Measurements from ENCODE around the gene KCNH5.

KCNH5 gene

GRCh38 chr14:62916551-62916950 lies 128.7 kb downstream of the KCNH5 start:
- Histone ChIP-seq H4K91ac (ENCODE audit: low read depth, low read length) (no peak overlapping the region), H3K23ac (ENCODE audit: low read length) (no peak overlapping the region), H3K14ac (ENCODE audit: low read length) (no peak overlapping the region), H3K4me2 (ENCODE audit: low read length) (no peak overlapping the region), H3K9ac (ENCODE audit: low read length) (no peak overlapping the region), H2BK5ac (ENCODE audit: low read depth, low read length, poor library complexity) (no peak overlapping the region), H3K9me3 (ENCODE audit: insufficient read depth, low read depth, low read length) (no peaks in the 10 kb centered on the region), H3K4me1 (ENCODE audit: control insufficient read depth in 1 of 2, insufficient read depth in 2 of 2, low read length in 2 of 2) (peaks cover 0 to 3% of the 10 kb centered on the region in 2 experiments), H3K36me3 (ENCODE audit: control insufficient read depth in 1 of 2, insufficient read depth in 2 of 2, low read length in 2 of 2) (no peaks in the 10 kb centered on the region), H3K4me3 (ENCODE audit: low read depth, low read length) (no peak overlapping the region), H3K18ac (ENCODE audit: low read length) (no peak overlapping the region), H2BK12ac (ENCODE audit: low read length) (no peak overlapping the region), H3K79me2 (ENCODE audit: control insufficient read depth, insufficient read depth, low read length, poor library complexity) (no peaks in the 10 kb centered on the region), H3K4ac (ENCODE audit: low read depth, low read length) (no peak overlapping the region), H4K8ac (ENCODE audit: low read depth, low read length) (no peak overlapping the region), H2AFZ (ENCODE audit: insufficient read depth, low read length, poor library complexity) (no peak overlapping the region), H3K27ac (ENCODE audit: low read depth, low read length) (no peak overlapping the region), H3K79me1 (ENCODE audit: low read length) (no peaks in the 10 kb centered on the region), H4K12ac (ENCODE audit: low read depth, low read length) (no peak overlapping the region), H2AK5ac (ENCODE audit: low read length) (no peak overlapping the region), H3K27me3 (ENCODE audit: insufficient read depth, low read length) (no peaks in the 10 kb centered on the region), H2BK120ac (ENCODE audit: insufficient read depth, low read length, poor library complexity) (no peak overlapping the region)
- DNase-seq = no peak
- no CpG with 5 or more reads among the region's 4 CpGs for WGBS (ENCODE audit: extremely low coverage, insufficient coverage, insufficient read length)

GRCh38 chr14:62914873-62915272 lies 130.4 kb downstream of the KCNH5 start:
- peaks cover 0 to 3% of the 10 kb centered on the region in 2 experiments for H3K4me1 ChIP-seq (ENCODE audit: control insufficient read depth in 1 of 2, insufficient read depth in 2 of 2, low read length in 2 of 2)
- no peak overlapping the region for H3K9ac ChIP-seq (ENCODE audit: low read length)
- no peaks in the 10 kb centered on the region for H3K36me3 ChIP-seq (ENCODE audit: control insufficient read depth in 1 of 2, insufficient read depth in 2 of 2, low read length in 2 of 2)
- no peak overlapping the region for H3K4me2 ChIP-seq (ENCODE audit: low read length)
- H4K12ac ChIP-seq (ENCODE audit: low read depth, low read length) = no peak overlapping the region
- no peak overlapping the region for H2AFZ ChIP-seq (ENCODE audit: insufficient read depth, low read length, poor library complexity)
- H4K91ac ChIP-seq (ENCODE audit: low read depth, low read length) = no peak overlapping the region
- no CpG with 5 or more reads among the region's 3 CpGs for WGBS (ENCODE audit: extremely low coverage, insufficient coverage, insufficient read length)
- no peak overlapping the region for H2AK5ac ChIP-seq (ENCODE audit: low read length)
- H3K14ac ChIP-seq (ENCODE audit: low read length) = no peak overlapping the region
- no peaks in the 10 kb centered on the region for H3K79me2 ChIP-seq (ENCODE audit: control insufficient read depth, insufficient read depth, low read length, poor library complexity)
- no peak overlapping the region for H4K8ac ChIP-seq (ENCODE audit: low read depth, low read length)
- H3K4ac ChIP-seq (ENCODE audit: low read depth, low read length) = no peak overlapping the region
- no peak overlapping the region for H3K23ac ChIP-seq (ENCODE audit: low read length)
- H2BK12ac ChIP-seq (ENCODE audit: low read length) = no peak overlapping the region
- no peak overlapping the region for H3K18ac ChIP-seq (ENCODE audit: low read length)
- H3K27me3 ChIP-seq (ENCODE audit: insufficient read depth, low read length) = no peaks in the 10 kb centered on the region
- no peak overlapping the region for H2BK5ac ChIP-seq (ENCODE audit: low read depth, low read length, poor library complexity)
- H3K4me3 ChIP-seq (ENCODE audit: low read depth, low read length) = no peak overlapping the region
- H3K27ac ChIP-seq (ENCODE audit: low read depth, low read length) = no peak overlapping the region
- no peak overlapping the region for H2BK120ac ChIP-seq (ENCODE audit: insufficient read depth, low read length, poor library complexity)
- DNase-seq = no peak
- no peaks in the 10 kb centered on the region for H3K9me3 ChIP-seq (ENCODE audit: insufficient read depth, low read depth, low read length)
- no peaks in the 10 kb centered on the region for H3K79me1 ChIP-seq (ENCODE audit: low read length)

DNA sequence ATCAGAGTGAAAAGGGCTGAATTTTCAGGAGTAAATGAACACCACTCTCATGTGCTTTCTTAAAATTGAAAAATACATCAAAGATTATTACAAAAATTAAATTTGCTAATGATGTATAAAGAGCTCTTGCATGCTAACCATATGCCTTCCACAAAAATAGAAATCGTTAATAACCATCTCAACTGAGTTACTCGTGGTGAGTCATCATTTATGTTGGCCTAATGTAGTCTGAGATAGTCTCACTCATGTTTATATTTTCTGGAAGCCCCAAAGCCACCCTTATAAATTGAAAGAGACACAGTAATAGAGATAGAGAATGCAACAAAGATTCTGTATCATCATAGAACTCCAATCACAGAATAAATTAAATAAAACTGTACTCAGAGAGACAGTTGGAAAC lies 131.2 kb downstream of the KCNH5 start:
- Histone ChIP-seq H2BK120ac (ENCODE audit: insufficient read depth, low read length, poor library complexity) (no peak overlapping the region), H3K27ac (ENCODE audit: low read depth, low read length) (no peak overlapping the region), H2AK5ac (ENCODE audit: low read length) (no peak overlapping the region), H3K4me3 (ENCODE audit: low read depth, low read length) (no peak overlapping the region), H3K79me2 (ENCODE audit: control insufficient read depth, insufficient read depth, low read length, poor library complexity) (no peaks in the 10 kb centered on the region), H4K8ac (ENCODE audit: low read depth, low read length) (no peak overlapping the region), H3K9me3 (ENCODE audit: insufficient read depth, low read depth, low read length) (no peaks in the 10 kb centered on the region), H3K79me1 (ENCODE audit: low read length) (no peaks in the 10 kb centered on the region), H2AFZ (ENCODE audit: insufficient read depth, low read length, poor library complexity) (no peak overlapping the region), H2BK12ac (ENCODE audit: low read length) (no peak overlapping the region), H4K91ac (ENCODE audit: low read depth, low read length) (no peak overlapping the region), H3K4me1 (ENCODE audit: control insufficient read depth in 1 of 2, insufficient read depth in 2 of 2, low read length in 2 of 2) (peaks cover 0 to 3% of the 10 kb centered on the region in 2 experiments), H3K23ac (ENCODE audit: low read length) (no peak overlapping the region), H3K4me2 (ENCODE audit: low read length) (no peak overlapping the region), H4K12ac (ENCODE audit: low read depth, low read length) (no peak overlapping the region), H2BK5ac (ENCODE audit: low read depth, low read length, poor library complexity) (no peak overlapping the region), H3K18ac (ENCODE audit: low read length) (no peak overlapping the region), H3K4ac (ENCODE audit: low read depth, low read length) (no peak overlapping the region), H3K9ac (ENCODE audit: low read length) (no peak overlapping the region), H3K36me3 (ENCODE audit: control insufficient read depth in 1 of 2, insufficient read depth in 2 of 2, low read length in 2 of 2) (no peaks in the 10 kb centered on the region), H3K27me3 (ENCODE audit: insufficient read depth, low read length) (no peaks in the 10 kb centered on the region), H3K14ac (ENCODE audit: low read length) (no peak overlapping the region)
- DNase-seq = no peak
- no CpG with 5 or more reads among the region's 2 CpGs for WGBS (ENCODE audit: extremely low coverage, insufficient coverage, insufficient read length)

DNA sequence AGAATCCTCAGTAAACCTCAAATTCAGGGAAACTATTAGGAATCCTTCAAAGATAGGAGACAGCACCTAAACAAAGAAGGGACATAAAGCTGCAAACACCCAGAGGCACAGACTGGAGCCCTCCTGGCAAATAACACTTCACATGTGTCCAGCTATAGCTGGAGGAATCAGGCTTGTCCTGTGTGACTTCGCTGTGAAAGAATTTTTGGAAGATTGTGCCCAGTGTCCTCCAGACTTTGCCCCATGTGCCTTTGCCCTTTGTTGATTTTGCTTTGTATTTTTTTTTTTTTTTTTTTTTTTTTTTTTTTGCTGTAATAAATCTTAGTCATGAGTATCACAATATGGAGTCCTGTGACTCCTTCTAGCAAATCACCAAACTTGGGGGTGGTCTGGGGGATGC lies 136.8 kb downstream of the KCNH5 start:
- no peaks in the 10 kb centered on the region for H3K36me3 ChIP-seq (ENCODE audit: control insufficient read depth in 1 of 2, insufficient read depth in 2 of 2, low read length in 2 of 2)
- H2BK5ac ChIP-seq (ENCODE audit: low read depth, low read length, poor library complexity) = no peak overlapping the region
- H4K91ac ChIP-seq (ENCODE audit: low read depth, low read length) = no peak overlapping the region
- no peaks in the 10 kb centered on the region for H3K79me1 ChIP-seq (ENCODE audit: low read length)
- H2BK12ac ChIP-seq (ENCODE audit: low read length) = no peak overlapping the region
- no peak overlapping the region for H3K14ac ChIP-seq (ENCODE audit: low read length)
- no peak overlapping the region for H3K23ac ChIP-seq (ENCODE audit: low read length)
- no peak overlapping the region for H2AK5ac ChIP-seq (ENCODE audit: low read length)
- no peak overlapping the region for H3K4me3 ChIP-seq (ENCODE audit: low read depth, low read length)
- WGBS (ENCODE audit: extremely low coverage, insufficient coverage, insufficient read length) = no CpG with 5 or more reads among the region's 1 CpG
- H3K4ac ChIP-seq (ENCODE audit: low read depth, low read length) = no peak overlapping the region
- H3K79me2 ChIP-seq (ENCODE audit: control insufficient read depth, insufficient read depth, low read length, poor library complexity) = no peaks in the 10 kb centered on the region
- no peak overlapping the region for H4K12ac ChIP-seq (ENCODE audit: low read depth, low read length)
- no peaks in the 10 kb centered on the region for H3K4me1 ChIP-seq (ENCODE audit: control insufficient read depth in 1 of 2, insufficient read depth in 2 of 2, low read length in 2 of 2)
- H2BK120ac ChIP-seq (ENCODE audit: insufficient read depth, low read length, poor library complexity) = no peak overlapping the region
- H3K9ac ChIP-seq (ENCODE audit: low read length) = no peak overlapping the region
- no peak for DNase-seq
- H3K4me2 ChIP-seq (ENCODE audit: low read length) = no peak overlapping the region
- no peak overlapping the region for H3K18ac ChIP-seq (ENCODE audit: low read length)
- no peaks in the 10 kb centered on the region for H3K27me3 ChIP-seq (ENCODE audit: insufficient read depth, low read length)
- H3K9me3 ChIP-seq (ENCODE audit: insufficient read depth, low read depth, low read length) = no peaks in the 10 kb centered on the region
- H2AFZ ChIP-seq (ENCODE audit: insufficient read depth, low read length, poor library complexity) = no peak overlapping the region
- no peak overlapping the region for H3K27ac ChIP-seq (ENCODE audit: low read depth, low read length)
- H4K8ac ChIP-seq (ENCODE audit: low read depth, low read length) = no peak overlapping the region
